Neural progenitor cell (in vitro differentiated cells): ENCODE results near the gene PDK4.

ENCODE experiments used
- CTCF ChIP-seq: fragments of 200-600 bp; sonication (generic); IDR thresholded peaks from 2 replicates; pipeline ENCODE4 v1.5.1; 2017; ENCODE audit warnings: antibody characterized with exemption, mild to moderate bottlenecking
- EZH2 ChIP-seq: fragments of 200-600 bp; sonication (generic); IDR thresholded peaks from 2 replicates; pipeline ENCODE4 v1.6.1; 2017; ENCODE audit warnings: antibody characterized with exemption, mild to moderate bottlenecking, moderate library complexity

- no peak for TF ChIP-seq CTCF
- TF ChIP-seq EZH2: no peak
Observed at GRCh38 chr7:95579318-95579717, 17.0 kb downstream of the PDK4 start.
